HEK293 (cell line): ENCODE data around the gene TXNDC11.

Experiments
- CTCF ChIP-seq: fragments of 450-650 bp; formaldehyde crosslinking; IDR thresholded peaks from 2 replicates; pipeline ENCODE4 v1.5.1; 2016; ENCODE audit warnings: missing biosample characterization, missing genetic modification characterization
- ELK4 ChIP-seq: IDR thresholded peaks from 2 replicates; pipeline ENCODE4 v1.6.1; 2011; ENCODE audit warnings: mild to moderate bottlenecking, low read depth, low read length, borderline replicate concordance
- PRDM10 ChIP-seq: fragments of 450-650 bp; formaldehyde crosslinking; IDR thresholded peaks from 2 replicates; pipeline ENCODE4 v1.5.1; 2016; ENCODE audit warnings: missing biosample characterization, missing genetic modification characterization
- PRDM6 ChIP-seq: fragments of 450-650 bp; formaldehyde crosslinking; IDR thresholded peaks from 2 replicates; pipeline ENCODE4 v1.5.1; 2017; ENCODE audit warnings: missing biosample characterization, missing genetic modification characterization
- ZNF133 ChIP-seq: fragments of 450-650 bp; formaldehyde crosslinking; IDR thresholded peaks from 2 replicates; pipeline ENCODE4 v1.5.1; 2016; ENCODE audit warnings: missing biosample characterization, missing genetic modification characterization

- TF ChIP-seq ELK4 (no peak), PRDM6 (no peak), ZNF133 (tag by site-specific recombination) (no peak), CTCF (tag by site-specific recombination) (no peak), PRDM10 (no peak)
Measured at GRCh38 chr16:11698271-11698689, 44.4 kb downstream of the TXNDC11 start.
